ENCODE results near the gene SLC26A9.

Gene SLC26A9

GRCh38 chr1:205972491-205973168 lies 29.4 kb upstream of the SLC26A9 start:
- FAIRE-seq: no peak

- FAIRE-seq: no peak
Observed at GRCh38 chr1:205972081-205972480, 28.8 kb upstream of the SLC26A9 start.

GRCh38 chr1:205971082-205971481 lies 27.8 kb upstream of the SLC26A9 start:
- FAIRE-seq: no peak

GRCh38 chr1:205970486-205970885 lies 27.2 kb upstream of the SLC26A9 start:
- no peak for FAIRE-seq

- no peak for FAIRE-seq
Observed at GRCh38 chr1:205969229-205969628, 26.0 kb upstream of the SLC26A9 start.

- no peak for FAIRE-seq
Observed at GRCh38 chr1:205967554-205968335, 24.5 kb upstream of the SLC26A9 start.

- no peak for FAIRE-seq
Observed at GRCh38 chr1:205965036-205965884, 22.0 kb upstream of the SLC26A9 start.

GRCh38 chr1:205963352-205964155 lies 20.3 kb upstream of the SLC26A9 start:
- no peak for FAIRE-seq

GRCh38 chr1:205962821-205963221 lies 19.6 kb upstream of the SLC26A9 start:
- no peak for FAIRE-seq

- no peak for FAIRE-seq
Observed at GRCh38 chr1:205961991-205962820, 18.9 kb upstream of the SLC26A9 start.

GRCh38 chr1:205961405-205961804 lies 18.1 kb upstream of the SLC26A9 start:
- FAIRE-seq: no peak

GRCh38 chr1:205959789-205960188 lies 16.5 kb upstream of the SLC26A9 start:
- FAIRE-seq: no peak

- FAIRE-seq: no peak
Observed at GRCh38 chr1:205955499-205955898, 12.2 kb upstream of the SLC26A9 start.

- FAIRE-seq: no peak
Observed at GRCh38 chr1:205954819-205955404, 11.7 kb upstream of the SLC26A9 start.

- FAIRE-seq: no peak
Observed at GRCh38 chr1:205951746-205952145, 8.5 kb upstream of the SLC26A9 start.

- no peak for FAIRE-seq
Observed at GRCh38 chr1:205950826-205951549, 7.7 kb upstream of the SLC26A9 start.

GRCh38 chr1:205950280-205950679 lies 7.0 kb upstream of the SLC26A9 start:
- FAIRE-seq: no peak

- FAIRE-seq: no peak
Observed at GRCh38 chr1:205949753-205950152, 6.5 kb upstream of the SLC26A9 start.

GRCh38 chr1:205948886-205949285 lies 5.6 kb upstream of the SLC26A9 start:
- no peak for FAIRE-seq

- no peak for FAIRE-seq
Observed at GRCh38 chr1:205948039-205948438, 4.8 kb upstream of the SLC26A9 start.

GRCh38 chr1:205947024-205947423 lies 3.8 kb upstream of the SLC26A9 start:
- FAIRE-seq: no peak

Measured in TTC549 (cell line).